ENCODE data around the gene COPB1. TPM values are rescaled to one million over a fixed set of nuclear protein-coding genes. Genes with fewer than 3 reads are reported as not detected.

The COPB1 gene
- total and polyA plus RNA-seq, 9 of the 15 experiments (the other 6 are each of a cell fraction or from before 2014, with no cell fraction given) = 64.7 to 188 (median 91.6) TPM

DNA sequence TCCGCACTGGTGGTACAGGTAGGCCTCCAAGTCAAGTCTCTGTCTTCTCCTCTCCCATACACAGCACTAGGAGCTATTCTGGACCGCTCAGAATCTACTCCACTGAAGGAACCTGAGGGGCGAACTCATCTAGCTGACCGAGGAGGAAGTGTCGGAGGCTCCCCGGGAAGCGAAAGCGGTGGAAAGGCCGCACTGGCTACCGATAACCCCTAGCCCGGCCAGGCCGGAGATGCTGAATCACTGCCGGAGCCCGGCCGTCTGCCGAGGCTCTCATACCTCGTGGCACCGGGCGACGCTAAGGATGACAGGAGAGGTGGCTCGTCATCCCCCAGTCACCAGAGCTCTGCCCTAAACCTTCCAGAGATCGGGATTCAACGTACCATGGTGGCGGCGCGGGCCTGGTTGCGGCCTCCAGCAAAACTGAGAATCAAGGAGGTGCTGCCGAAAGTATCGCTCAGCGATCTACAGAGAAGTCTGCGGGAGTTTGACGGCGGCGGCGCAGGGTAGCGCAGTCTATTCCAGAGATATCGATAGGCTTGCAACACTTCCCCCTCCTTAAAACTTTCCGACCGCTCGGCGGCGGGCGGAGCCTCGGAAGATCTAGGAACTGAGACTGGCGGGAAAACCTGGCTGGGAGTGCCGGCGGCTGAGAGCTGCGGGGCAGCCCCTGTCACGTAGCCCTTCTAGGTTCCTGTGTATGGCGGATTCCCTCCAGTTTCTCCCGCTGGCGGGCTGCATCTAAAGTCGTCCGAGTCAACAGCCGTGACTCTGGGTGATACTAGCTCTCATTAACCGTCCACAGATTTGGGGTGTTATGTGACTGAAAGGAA lies 20.5 kb upstream of the COPB1 start, which contains the start of gene PSMA1 (continued):
- TF ChIP-seq ARID4B (CRISPR knock-in tag; IDR thresholded peaks at IDR 0.05) (peak; percentile 93), MBD2 (IDR thresholded peaks at IDR 0.05; ENCODE audit: borderline replicate concordance, low read depth) (no peak), CHD7 (IDR thresholded peaks at IDR 0.05; ENCODE audit: low read depth, low read length) (no peak), SNIP1 (IDR thresholded peaks at IDR 0.05; ENCODE audit: low read depth) (no peak), ZNF764 (CRISPR knock-in tag; IDR thresholded peaks at IDR 0.05; ENCODE audit: low read depth) (no peak), TRIM24 (IDR thresholded peaks at IDR 0.05) (peak; percentile 22 to 60; a peak in 3 of 4 replicates)
- TF ChIP-seq, protein P1, sequence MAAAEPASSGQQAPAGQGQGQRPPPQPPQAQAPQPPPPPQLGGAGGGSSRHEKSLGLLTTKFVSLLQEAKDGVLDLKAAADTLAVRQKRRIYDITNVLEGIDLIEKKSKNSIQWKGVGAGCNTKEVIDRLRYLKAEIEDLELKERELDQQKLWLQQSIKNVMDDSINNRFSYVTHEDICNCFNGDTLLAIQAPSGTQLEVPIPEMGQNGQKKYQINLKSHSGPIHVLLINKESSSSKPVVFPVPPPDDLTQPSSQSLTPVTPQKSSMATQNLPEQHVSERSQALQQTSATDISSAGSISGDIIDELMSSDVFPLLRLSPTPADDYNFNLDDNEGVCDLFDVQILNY (CRISPR knock-in tag; IDR thresholded peaks at IDR 0.05) = peak; percentile 61; the same call in 1 of the 2 replicates

Data from K562 (cell line).